ENCODE results near the gene FBLN1.

- TF ChIP-seq CTCF (IDR thresholded peaks at IDR 0.05; ENCODE audit: low read length) (no peak), EZH2 (IDR thresholded peaks at IDR 0.05; ENCODE audit: borderline replicate concordance, low read length) (no peak)
Measured at GRCh38 chr22:45602824-45603595, 100.3 kb downstream of the FBLN1 start.

Measured in OCI-LY1 (cell line).